Measurements from ENCODE around the gene ADAR. TPM values are rescaled to one million over a fixed set of nuclear protein-coding genes. Genes with fewer than 3 reads are reported as not detected.

The ADAR gene
- total and polyA plus RNA-seq, 8 donors, result 23.6 to 173 (median 57.7) TPM

DNA sequence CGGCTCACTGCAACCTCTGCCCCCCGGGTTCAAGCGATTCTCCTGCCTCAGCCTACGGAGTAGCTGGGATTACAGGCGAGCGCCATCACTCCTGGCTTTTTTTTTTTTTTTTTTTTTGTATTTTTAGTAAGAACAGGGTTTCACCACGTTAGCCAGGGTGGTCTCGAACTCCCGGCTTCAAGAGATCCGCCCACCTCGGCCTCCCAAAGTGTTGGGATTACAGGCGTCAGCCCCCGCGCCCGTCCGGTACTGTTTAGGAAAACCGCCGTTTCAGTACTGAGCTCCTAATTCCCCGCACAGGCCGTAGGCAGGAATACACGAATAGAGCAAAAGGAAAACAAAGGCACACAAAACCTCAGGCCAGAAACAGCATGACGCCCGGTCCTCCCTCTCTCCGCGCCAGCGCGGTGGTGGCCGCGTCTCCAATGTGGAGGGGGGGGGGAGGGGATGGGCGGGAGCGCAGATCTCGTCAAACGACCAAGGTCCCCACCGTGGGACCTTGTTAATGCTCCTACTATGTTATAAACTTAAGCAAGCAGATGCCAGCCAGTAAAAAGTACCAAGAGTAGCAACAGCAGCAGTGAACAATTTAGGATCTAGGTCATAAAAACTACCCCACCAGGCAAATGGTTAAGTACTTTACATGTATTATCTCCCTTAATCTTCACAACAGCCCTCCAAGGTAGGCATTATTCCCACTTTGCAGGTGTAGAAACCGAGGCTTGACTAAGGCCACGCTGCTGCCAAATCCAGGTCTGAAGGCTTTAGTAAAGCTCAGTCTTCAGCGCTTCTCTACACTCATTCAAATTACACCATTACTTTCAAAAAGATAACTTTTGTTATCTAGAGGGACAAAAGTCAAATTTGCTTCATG lies 648 bp upstream of the ADAR start:
- DNase-seq, result peak; percentile 33 to 79
- Histone ChIP-seq H3K27ac (peak overlapping the region; percentile 97 to 99 (median 99)), H3K9me3 (no peaks in the 10 kb centered on the region), H3K27me3 (no peaks in the 10 kb centered on the region), H3K4me3 (peak overlapping the region; percentile 70 to 97 (median 86)), H3K36me3 (no peaks in the 10 kb centered on the region), H3K4me1 (peaks cover 16 to 57% (median 42%) of the 10 kb centered on the region in 4 donors)
- 4 to 6% (median 5%) methylated on average over 31 to 37 of the region's 37 CpGs for WGBS, 5 donors
- TF ChIP-seq POLR2AphosphoS5 (IDR thresholded peaks at IDR 0.05), result no peak
- intact Hi-C loops (cut with DNase I; ENCODE audit: low total_unique reads), result no loop called here

DNA sequence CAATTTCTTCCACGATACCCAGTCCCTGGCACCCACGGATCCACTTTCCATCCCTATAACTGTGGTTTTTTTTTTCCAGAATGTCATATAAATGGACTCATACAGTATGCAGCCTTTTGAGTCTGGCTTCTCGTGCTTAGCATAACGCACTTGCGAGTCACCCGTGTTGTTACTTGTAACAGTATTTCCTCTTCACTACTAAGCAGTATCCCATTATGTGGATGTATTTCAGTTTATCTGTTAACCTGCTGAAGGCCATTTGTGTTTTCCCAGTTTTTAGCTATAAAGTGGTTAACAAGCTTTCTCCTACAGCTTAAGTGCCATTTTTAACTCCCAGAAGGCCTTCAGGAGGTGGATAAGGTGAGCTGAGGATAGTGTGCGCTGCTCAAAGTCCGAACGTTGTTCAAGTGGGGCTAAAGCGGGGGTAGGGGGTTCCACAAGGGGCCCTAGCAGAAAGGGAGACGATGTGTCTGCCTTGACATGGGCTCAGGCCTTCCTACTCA lies 829 bp downstream of the ADAR start:
- intact Hi-C loops (cut with DNase I; ENCODE audit: low total_unique reads), result no loop called here
- H3K9me3 ChIP-seq, result no peaks in the 10 kb centered on the region
- 3 to 5% (median 4%) methylated on average over 11 of the region's 11 CpGs for WGBS, 5 donors
- peak overlapping the region; percentile 70 to 97 (median 86) for H3K4me3 ChIP-seq
- H3K36me3 ChIP-seq, result peaks cover 4 to 10% (median 7%) of the 10 kb centered on the region in 4 donors
- H3K27ac ChIP-seq, result peak overlapping the region; percentile 97 to 99 (median 99)
- no peaks in the 10 kb centered on the region for H3K27me3 ChIP-seq
- no peak for TF ChIP-seq POLR2A (IDR thresholded peaks at IDR 0.05)
- TF ChIP-seq, protein P1, sequence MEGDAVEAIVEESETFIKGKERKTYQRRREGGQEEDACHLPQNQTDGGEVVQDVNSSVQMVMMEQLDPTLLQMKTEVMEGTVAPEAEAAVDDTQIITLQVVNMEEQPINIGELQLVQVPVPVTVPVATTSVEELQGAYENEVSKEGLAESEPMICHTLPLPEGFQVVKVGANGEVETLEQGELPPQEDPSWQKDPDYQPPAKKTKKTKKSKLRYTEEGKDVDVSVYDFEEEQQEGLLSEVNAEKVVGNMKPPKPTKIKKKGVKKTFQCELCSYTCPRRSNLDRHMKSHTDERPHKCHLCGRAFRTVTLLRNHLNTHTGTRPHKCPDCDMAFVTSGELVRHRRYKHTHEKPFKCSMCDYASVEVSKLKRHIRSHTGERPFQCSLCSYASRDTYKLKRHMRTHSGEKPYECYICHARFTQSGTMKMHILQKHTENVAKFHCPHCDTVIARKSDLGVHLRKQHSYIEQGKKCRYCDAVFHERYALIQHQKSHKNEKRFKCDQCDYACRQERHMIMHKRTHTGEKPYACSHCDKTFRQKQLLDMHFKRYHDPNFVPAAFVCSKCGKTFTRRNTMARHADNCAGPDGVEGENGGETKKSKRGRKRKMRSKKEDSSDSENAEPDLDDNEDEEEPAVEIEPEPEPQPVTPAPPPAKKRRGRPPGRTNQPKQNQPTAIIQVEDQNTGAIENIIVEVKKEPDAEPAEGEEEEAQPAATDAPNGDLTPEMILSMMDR (IDR thresholded peaks at IDR 0.05), result no peak
- no peak for TF ChIP-seq POLR2AphosphoS5 (IDR thresholded peaks at IDR 0.05)
- TF ChIP-seq EP300 (IDR thresholded peaks at IDR 0.05), result no peak
- peaks cover 16 to 72% (median 52%) of the 10 kb centered on the region in 4 donors for H3K4me1 ChIP-seq
- DNase-seq, result peak in 1 of 2 donors; percentile 50

DNA sequence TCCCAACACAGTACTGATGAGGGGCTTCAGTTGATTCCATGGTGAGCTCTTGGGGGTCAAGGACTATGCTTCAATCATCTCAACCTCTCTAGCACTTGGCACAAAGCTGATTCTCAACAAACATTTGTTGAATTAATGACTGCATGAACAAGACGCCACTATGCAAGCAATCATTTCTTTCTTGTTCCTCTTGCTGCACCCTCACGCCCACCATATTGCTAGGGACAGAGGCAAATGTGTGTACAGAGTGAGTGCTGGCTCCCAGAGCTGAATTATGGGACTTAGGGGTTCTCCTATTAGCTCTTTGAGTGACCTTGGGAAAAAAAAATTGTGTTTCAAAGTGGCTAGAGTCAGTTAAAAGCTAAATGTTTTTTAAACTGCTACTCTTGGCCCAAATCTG lies 2.5 kb downstream of the ADAR start:
- peak overlapping the region in 2 of 4 donors; percentile 70 to 83 for H3K4me3 ChIP-seq
- no peak for DNase-seq
- H3K4me1 ChIP-seq, result peaks cover 16 to 87% (median 59%) of the 10 kb centered on the region in 4 donors
- H3K36me3 ChIP-seq, result peaks cover 20 to 26% (median 23%) of the 10 kb centered on the region in 4 donors
- no peaks in the 10 kb centered on the region for H3K9me3 ChIP-seq
- H3K27me3 ChIP-seq, result no peaks in the 10 kb centered on the region
- 39 to 79% (median 63%) methylated on average over 2 of the region's 2 CpGs for WGBS, 5 donors
- TF ChIP-seq POLR2AphosphoS5 (IDR thresholded peaks at IDR 0.05), result no peak
- TF ChIP-seq EP300 (IDR thresholded peaks at IDR 0.05), result no peak
- TF ChIP-seq, protein P1 (IDR thresholded peaks at IDR 0.05), result no peak
- TF ChIP-seq POLR2A (IDR thresholded peaks at IDR 0.05), result no peak
- intact Hi-C loops (cut with DNase I; ENCODE audit: low total_unique reads), result no loop called here
- H3K27ac ChIP-seq, result no peak overlapping the region

DNA sequence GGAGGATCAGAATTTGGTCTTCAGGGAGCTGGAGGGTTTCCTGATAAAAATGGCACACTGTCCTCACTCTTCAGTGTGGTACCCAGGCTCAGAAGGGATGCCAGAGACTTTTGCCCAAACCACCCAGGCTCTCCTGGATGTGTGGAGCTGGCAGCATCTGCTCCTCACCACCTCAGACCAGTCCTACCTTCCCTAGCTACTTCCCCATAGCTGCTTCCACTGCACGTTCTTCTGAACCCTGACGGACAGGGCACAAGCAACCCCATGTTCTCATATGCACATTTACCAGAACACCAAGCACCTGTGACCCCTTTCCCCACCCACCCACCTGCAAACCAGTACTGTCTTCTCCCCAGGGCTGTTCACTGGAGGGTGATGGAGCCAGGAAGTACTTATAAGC lies 4.7 kb downstream of the ADAR start:
- DNase-seq, result no peak
- intact Hi-C loops (cut with DNase I; ENCODE audit: low total_unique reads), result no loop called here
- Histone ChIP-seq H3K27me3 (no peaks in the 10 kb centered on the region), H3K9me3 (no peaks in the 10 kb centered on the region), H3K4me1 (peaks cover 26 to 88% (median 67%) of the 10 kb centered on the region in 4 donors), H3K4me3 (no peak overlapping the region), H3K27ac (peak overlapping the region in 1 of 5 donors; percentile 1), H3K36me3 (peaks cover 32 to 48% (median 45%) of the 10 kb centered on the region in 4 donors)
- WGBS, 5 donors, result 43 to 73% (median 55%) methylated on average over 2 of the region's 2 CpGs
- TF ChIP-seq POLR2AphosphoS5 (IDR thresholded peaks at IDR 0.05) (no peak), EP300 (IDR thresholded peaks at IDR 0.05) (no peak), POLR2A (IDR thresholded peaks at IDR 0.05) (no peak)
- TF ChIP-seq, protein P1 (IDR thresholded peaks at IDR 0.05), result no peak

Data from stomach (tissue), 9 donors.